Measurements from ENCODE around the gene RPL27A. TPM values are rescaled to one million over a fixed set of nuclear protein-coding genes. Genes with fewer than 3 reads are reported as not detected.

RPL27A gene
- total RNA-seq, 1 experiment from 2014 or later, result 1,103 TPM

- TF ChIP-seq ZNF232 (CRISPR knock-in tag; IDR thresholded peaks at IDR 0.05), result no peak
- no peak for TF ChIP-seq ATF2 (CRISPR knock-in tag; IDR thresholded peaks at IDR 0.05; ENCODE audit: borderline replicate concordance, low read depth)
- no peak for TF ChIP-seq IRF2 (CRISPR knock-in tag; IDR thresholded peaks at IDR 0.05; ENCODE audit: borderline replicate concordance, low read depth)
- TF ChIP-seq SMAD3 (CRISPR knock-in tag; IDR thresholded peaks at IDR 0.05; ENCODE audit: borderline replicate concordance), result no peak
- TF ChIP-seq RELA (CRISPR knock-in tag; IDR thresholded peaks at IDR 0.05; ENCODE audit: borderline replicate concordance), result no peak
- no peak for TF ChIP-seq ETV6 (CRISPR knock-in tag; IDR thresholded peaks at IDR 0.05)
- ChIA-PET CTCF (interaction anchor here (1.1 kb wide), 1 partner anchor 15 kb away, joined by 7 read pairs; no protein-coding TSS in a partner anchor), POLR2A (interaction anchor here (0.7 kb wide), 3 partner anchors 8 to 96 kb away, joined by 3 to 6 read pairs (median 3); no protein-coding TSS in a partner anchor)
- peaks cover 53% of the 10 kb centered on the region for H3K36me3 Mint-ChIP-seq
- peaks cover 63% of the 10 kb centered on the region for H3K4me1 Mint-ChIP-seq
- no peak overlapping the region for H3K4me3 Mint-ChIP-seq
- no peak for DNase-seq (ENCODE audit: low spot score)
- 0 out of 2 replicates have a peak, but pooled peaks cover 3% of the 10 kb centered on the region for H3K9me3 Mint-ChIP-seq
- H3K27ac Mint-ChIP-seq, result 0 out of 2 replicates have a peak overlapping the region, but pooled peaks have one; percentile 85
- ATAC-seq, result no peak
- no peaks in the 10 kb centered on the region for H3K27me3 Mint-ChIP-seq (ENCODE audit: low read depth)
Measured at GRCh38 chr11:8686325-8686724, 3.7 kb downstream of the RPL27A start.

- Mint-ChIP-seq H3K4me3 (peak overlapping the region; percentile 88), H3K27ac (peak overlapping the region; percentile 99), H3K4me1 (peaks cover 59% of the 10 kb centered on the region), H3K27me3 (ENCODE audit: low read depth) (no peaks in the 10 kb centered on the region), H3K36me3 (peaks cover 60% of the 10 kb centered on the region), H3K9me3 (no peaks in the 10 kb centered on the region)
- ChIA-PET POLR2A (interaction anchor here (0.5 to 1.6 kb wide), 19 partner anchors 9 to 887 kb away, joined by 3 to 54 read pairs (median 3); a partner anchor contains a TSS), CTCF (interaction anchor here (0.5 to 1.9 kb wide), 12 partner anchors 11 to 426 kb away, joined by 3 to 18 read pairs (median 4); a partner anchor contains a TSS)
- DNase-seq (ENCODE audit: low spot score) (peak; percentile 95), ATAC-seq (peak; percentile 79)
- TF ChIP-seq PREB (CRISPR knock-in tag; IDR thresholded peaks at IDR 0.05; ENCODE audit: borderline replicate concordance) (no peak; the same call in 1 of the 2 replicates), MAX (CRISPR knock-in tag; IDR thresholded peaks at IDR 0.05) (peak; percentile 69), ZNF425 (CRISPR knock-in tag; conservative IDR thresholded peaks at IDR 0.05) (peak; percentile 91), ZNF317 (CRISPR knock-in tag; IDR thresholded peaks at IDR 0.05; ENCODE audit: borderline replicate concordance, low read depth) (0 out of 2 replicates have a peak, but pooled peaks have one; percentile 50), NR2C2 (CRISPR knock-in tag; IDR thresholded peaks at IDR 0.05) (peak; percentile 77; the same call in 1 of the 2 replicates), FOXK1 (CRISPR knock-in tag; IDR thresholded peaks at IDR 0.05) (peak; percentile 83), GRHL2 (CRISPR knock-in tag; IDR thresholded peaks at IDR 0.05; ENCODE audit: insufficient replicate concordance, severe bottlenecking) (no peak), NFATC4 (CRISPR knock-in tag; IDR thresholded peaks at IDR 0.05) (peak; percentile 98), NFYB (CRISPR knock-in tag; conservative IDR thresholded peaks at IDR 0.05; ENCODE audit: low read depth) (no peak), ZBTB43 (CRISPR knock-in tag; IDR thresholded peaks at IDR 0.05) (no peak), MLX (CRISPR knock-in tag; IDR thresholded peaks at IDR 0.05) (no peak; the same call in 1 of the 2 replicates), MYBL2 (CRISPR knock-in tag; IDR thresholded peaks at IDR 0.05) (peak; percentile 30; the same call in 1 of the 2 replicates), RORB (CRISPR knock-in tag; IDR thresholded peaks at IDR 0.05) (peak; percentile 74), NFE2L1 (CRISPR knock-in tag; IDR thresholded peaks at IDR 0.05) (peak; percentile 72; the same call in 1 of the 2 replicates), NR3C1 (CRISPR knock-in tag; conservative IDR thresholded peaks at IDR 0.05; ENCODE audit: low read depth) (0 out of 2 replicates have a peak, but pooled peaks have one; percentile 12), AR (CRISPR knock-in tag; IDR thresholded peaks at IDR 0.05) (peak; percentile 93; the same call in 1 of the 2 replicates)
Measured at GRCh38 chr11:8688414-8689362, 6.1 kb downstream of the RPL27A start.
